ENCODE data around the gene PSMD1. TPM values are rescaled to one million over a fixed set of nuclear protein-coding genes. Genes with fewer than 3 reads are reported as not detected.

The PSMD1 gene
- total and polyA plus RNA-seq, 2 donors (not counting 3 experiments of a cell fraction or from before 2014, with no cell fraction given), result 163 to 209 TPM

DNA sequence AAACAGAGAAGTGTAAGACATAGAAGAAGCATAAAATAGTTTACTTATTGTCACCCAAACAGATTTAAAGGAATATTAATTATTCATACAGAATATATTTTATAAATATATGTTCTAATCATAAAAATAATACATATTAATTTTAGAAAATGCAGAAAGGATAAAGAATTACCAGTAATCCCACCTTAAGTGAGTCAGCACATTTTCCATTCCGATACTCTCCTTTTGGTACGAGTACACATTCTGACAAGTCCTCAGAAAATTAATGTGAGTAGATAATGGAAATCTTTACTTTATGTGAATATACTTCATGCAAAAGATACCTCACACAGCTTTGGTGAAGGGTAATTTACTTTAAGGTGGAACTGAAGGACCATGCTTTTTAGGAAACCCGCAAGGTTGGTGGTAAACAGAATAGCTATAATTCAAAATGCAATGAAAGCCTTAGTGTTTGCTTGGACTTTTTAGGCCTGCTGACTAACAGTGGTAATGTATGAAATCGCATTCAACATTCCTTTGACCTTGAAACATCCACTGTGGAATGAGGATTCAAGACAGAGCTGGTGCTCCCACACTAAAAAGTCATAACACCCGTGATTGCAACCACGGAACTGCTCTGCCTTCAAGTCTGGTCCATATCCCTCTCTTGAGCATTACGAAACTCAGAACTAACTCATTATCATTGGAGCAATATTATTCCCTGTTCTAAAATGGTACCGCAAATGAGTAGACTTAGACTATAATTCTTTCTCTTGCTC, 96.3 kb downstream of the PSMD1 start:
- Histone ChIP-seq H3K36me3 (ENCODE audit: control insufficient read depth in 2 of 2, extremely low read depth in 1 of 2, insufficient read depth in 2 of 2, low read length in 2 of 2) (peaks cover 4 to 13% of the 10 kb centered on the region in 2 experiments), H3K27me3 (ENCODE audit: control insufficient read depth in 2 of 2, insufficient read depth in 2 of 2, low read length in 2 of 2) (no peaks in the 10 kb centered on the region), H2AFZ (ENCODE audit: low read depth, low read length) (no peak overlapping the region), H3K4me2 (ENCODE audit: insufficient read depth, low read length) (no peak overlapping the region), H3K9me1 (replicated peaks; ENCODE audit: control insufficient read depth, extremely low read depth, insufficient read depth, low read length) (no peaks in the 10 kb centered on the region), H3K27ac (ENCODE audit: insufficient read depth, low read depth, low read length) (no peak overlapping the region), H3K4me3 (replicated peaks in 1 of 3; ENCODE audit: insufficient read depth in 1 of 3, low read depth in 1 of 3, low read length in 3 of 3) (no peak overlapping the region), H3K79me2 (ENCODE audit: control insufficient read depth, insufficient read depth, low read length) (no peaks in the 10 kb centered on the region), H3K9ac (replicated peaks; ENCODE audit: extremely low read depth, insufficient read depth, low read length) (no peak overlapping the region), H3K4me1 (ENCODE audit: control insufficient read depth, extremely low read depth, insufficient read depth, low read length) (no peaks in the 10 kb centered on the region), H3K9me3 (replicated peaks; ENCODE audit: control insufficient read depth, insufficient read depth, low read length) (no peaks in the 10 kb centered on the region), H4K20me1 (replicated peaks; ENCODE audit: control insufficient read depth, extremely low read depth, insufficient read depth, low read length) (no peaks in the 10 kb centered on the region)
- CTCF ChIA-PET, result interaction anchor here (1.1 kb wide), 1 partner anchor 25 kb away, joined by 3 read pairs; no protein-coding TSS in a partner anchor
- BruUV-seq (replicated peaks), result no TSS peak
- DNase-seq (ENCODE audit: low read depth, low spot score) (no peak), FAIRE-seq (no peak)
- intact Hi-C loops (cut with micrococcal nuclease), result no loop called here
- dilution Hi-C loops (cut with MboI; ENCODE audit: extremely low pct_ligation_motif_present, low sequenced_read_pairs), result no loop called here
- POLR2A ChIA-PET, result no interaction called here
- TF ChIP-seq FOS (IDR thresholded peaks at IDR 0.05; ENCODE audit: borderline replicate concordance, insufficient read depth, low read length) (no peak), POLR2AphosphoS5 (IDR thresholded peaks at IDR 0.05; ENCODE audit: insufficient read depth, low read depth, low read length) (no peak), GATA2 (IDR thresholded peaks at IDR 0.05; ENCODE audit: insufficient read depth, insufficient read length, low read depth, low read length) (no peak), MYC (IDR thresholded peaks at IDR 0.05; ENCODE audit: low read depth, low read length) (no peak), JUN (IDR thresholded peaks at IDR 0.05; ENCODE audit: borderline replicate concordance, insufficient read depth, insufficient read length, low read depth) (no peak)
- TF ChIP-seq, protein P1, sequence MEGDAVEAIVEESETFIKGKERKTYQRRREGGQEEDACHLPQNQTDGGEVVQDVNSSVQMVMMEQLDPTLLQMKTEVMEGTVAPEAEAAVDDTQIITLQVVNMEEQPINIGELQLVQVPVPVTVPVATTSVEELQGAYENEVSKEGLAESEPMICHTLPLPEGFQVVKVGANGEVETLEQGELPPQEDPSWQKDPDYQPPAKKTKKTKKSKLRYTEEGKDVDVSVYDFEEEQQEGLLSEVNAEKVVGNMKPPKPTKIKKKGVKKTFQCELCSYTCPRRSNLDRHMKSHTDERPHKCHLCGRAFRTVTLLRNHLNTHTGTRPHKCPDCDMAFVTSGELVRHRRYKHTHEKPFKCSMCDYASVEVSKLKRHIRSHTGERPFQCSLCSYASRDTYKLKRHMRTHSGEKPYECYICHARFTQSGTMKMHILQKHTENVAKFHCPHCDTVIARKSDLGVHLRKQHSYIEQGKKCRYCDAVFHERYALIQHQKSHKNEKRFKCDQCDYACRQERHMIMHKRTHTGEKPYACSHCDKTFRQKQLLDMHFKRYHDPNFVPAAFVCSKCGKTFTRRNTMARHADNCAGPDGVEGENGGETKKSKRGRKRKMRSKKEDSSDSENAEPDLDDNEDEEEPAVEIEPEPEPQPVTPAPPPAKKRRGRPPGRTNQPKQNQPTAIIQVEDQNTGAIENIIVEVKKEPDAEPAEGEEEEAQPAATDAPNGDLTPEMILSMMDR (IDR thresholded peaks at IDR 0.05; ENCODE audit: extremely low read depth in 1 of 2, insufficient read depth in 1 of 2, low read depth in 1 of 2, low read length in 2 of 2), result no peak
